Activated naive CD8-positive, alpha-beta T cell treated with anti-CD3 and anti-CD28 coated beads, Interleukin-2, amount 50 U/mL, for 16 hours (primary cell): ENCODE measurements around the gene PTPN12.

Source experiments
- DNase-seq: peaks from one replicate; pipeline ENCODE4 v3.0.0-alpha.2; 2020; ENCODE audit warnings: low read depth, low spot score

Gene PTPN12

DNA sequence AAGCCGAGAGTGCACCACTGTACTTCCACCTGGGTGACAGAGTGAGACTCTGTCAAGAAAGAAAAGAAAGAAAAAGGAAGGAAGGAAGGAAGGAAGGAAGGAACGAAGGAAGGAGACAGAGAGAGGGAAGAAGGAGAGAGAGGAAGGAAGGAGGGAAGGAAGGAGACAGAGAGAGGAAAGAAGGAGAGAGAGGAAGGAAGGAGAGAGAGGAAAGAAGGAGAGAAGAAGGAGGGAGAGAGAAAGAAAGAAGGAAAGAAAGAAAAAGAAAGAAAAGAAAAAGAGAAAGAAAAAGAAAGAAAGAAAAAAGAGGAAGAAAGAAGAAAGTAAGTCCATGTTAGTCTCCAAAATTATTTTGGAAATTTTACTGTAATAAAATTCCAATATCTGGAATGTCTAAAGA lies 125.8 kb downstream of the PTPN12 start:
- no peak for DNase-seq

DNA sequence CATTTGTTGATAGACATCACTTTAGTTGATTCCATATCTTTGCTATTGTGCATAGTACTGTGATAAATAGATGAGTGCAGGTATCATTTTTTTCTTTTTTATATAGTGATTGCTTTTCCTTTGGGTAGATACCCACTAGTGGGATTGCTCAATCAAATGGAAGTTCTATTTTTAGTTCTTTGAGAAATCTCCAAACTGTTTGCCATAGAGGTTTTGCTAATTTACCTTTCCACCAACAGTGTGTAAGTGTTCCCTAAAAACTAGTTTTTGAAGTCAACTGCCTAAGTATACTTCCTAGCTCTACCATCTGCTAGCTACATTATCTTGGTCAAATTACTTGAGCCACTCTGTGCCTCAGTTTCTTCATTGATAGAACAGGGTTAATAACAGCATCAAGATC lies 127.6 kb downstream of the PTPN12 start:
- DNase-seq: no peak

DNA sequence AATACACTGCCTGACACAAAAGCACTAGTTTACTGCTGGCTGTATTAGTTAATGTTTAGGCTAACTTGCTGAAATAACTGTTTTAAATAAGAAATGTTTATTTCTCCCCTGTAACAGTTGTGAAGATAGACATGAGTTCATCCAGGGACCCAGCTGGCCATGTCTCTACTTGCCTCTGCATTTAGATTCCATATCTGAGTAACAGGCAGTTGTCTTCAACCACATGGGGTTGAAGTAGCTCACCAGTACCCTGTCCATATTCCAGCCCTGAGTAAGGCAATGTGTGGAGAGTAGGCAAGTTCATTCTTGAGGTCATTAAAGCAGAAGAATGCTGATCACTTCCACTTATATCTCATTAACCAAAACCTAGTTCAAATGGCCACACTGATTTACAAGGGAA lies 128.1 kb downstream of the PTPN12 start:
- no peak for DNase-seq

DNA sequence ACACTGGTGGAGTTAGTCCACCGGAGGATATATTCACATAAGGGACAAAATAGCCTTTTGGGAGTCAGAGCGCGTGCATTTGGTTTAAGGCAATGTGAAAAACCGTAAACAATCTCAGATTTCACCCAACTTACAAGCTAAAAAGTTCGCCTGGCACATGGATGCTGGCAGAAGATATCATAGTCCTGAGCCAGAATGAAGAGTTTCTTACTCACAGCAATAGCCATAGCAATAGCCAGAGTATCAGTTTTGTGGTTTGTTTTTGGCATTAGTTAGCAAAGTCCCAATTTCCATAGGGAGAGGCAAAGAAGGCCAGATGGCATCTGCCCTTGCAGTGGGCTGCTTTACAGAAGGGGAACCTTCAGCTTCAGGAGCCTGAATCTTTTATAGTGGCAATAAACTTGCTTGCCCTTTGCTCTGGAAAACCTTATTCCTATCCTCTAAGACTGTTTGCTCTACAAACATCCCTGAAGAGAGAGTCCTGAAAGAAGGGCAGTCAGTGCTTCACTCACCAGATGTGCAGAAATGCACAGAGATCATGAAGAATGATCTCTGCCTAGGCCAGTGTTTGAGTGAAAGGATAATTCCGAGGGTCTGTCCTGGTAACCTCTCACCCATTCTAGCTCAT lies 130.5 kb downstream of the PTPN12 start:
- no peak for DNase-seq

DNA sequence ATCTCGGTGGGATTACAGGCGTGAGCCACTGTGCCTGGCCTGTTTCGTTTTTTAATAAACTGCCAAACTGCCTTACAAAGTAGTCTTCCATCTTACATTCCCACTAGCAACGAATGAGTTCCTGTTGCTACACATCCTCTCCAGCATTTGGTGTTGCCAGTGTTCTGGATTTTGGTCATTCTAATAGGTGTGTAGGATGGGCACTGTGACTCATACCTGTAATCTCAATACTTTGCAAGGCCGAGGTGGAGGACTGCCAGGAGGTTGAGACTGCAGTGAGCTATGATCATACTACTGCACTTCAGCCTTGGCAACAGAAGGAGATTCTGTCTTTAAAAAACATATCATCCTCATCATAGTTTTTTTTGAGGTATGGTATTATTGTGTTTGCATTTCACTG lies 137.8 kb downstream of the PTPN12 start:
- no peak for DNase-seq

DNA sequence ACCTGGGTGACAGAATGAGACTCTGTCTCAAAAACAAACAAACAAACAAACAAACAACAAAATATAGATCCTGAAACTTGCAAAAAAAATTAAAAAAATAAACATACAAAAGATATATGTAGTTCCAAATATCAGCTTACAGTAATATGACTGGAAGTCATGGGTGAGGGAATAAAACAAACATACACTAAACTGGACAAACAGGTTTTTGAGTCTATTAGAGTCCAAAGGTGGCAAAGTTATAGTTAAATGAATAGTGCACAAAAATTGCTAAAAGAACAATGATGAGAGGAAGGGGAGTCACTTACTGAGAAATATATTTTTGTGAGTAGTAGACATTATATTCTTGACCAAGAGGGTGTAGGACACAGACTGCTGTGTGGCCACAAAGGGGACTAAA lies 142.5 kb downstream of the PTPN12 start:
- DNase-seq: no peak

DNA sequence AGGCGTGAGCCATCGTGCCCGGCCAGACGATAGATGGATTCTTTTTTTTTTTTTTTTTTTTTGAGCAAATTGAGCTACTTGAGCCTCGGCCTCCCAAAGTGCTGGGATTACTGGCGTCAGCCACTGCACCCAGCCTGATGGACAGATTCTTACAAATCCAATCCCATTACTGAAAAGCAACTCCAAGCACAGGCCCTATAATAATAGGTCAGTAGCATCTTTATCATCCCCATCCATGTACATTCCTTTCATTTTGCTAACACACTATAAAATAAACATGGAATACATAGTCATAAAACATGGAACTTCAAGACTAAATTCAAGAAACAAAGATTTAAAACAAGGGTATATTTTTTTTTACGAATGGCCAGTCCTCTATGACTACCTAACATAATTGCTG lies 143.2 kb downstream of the PTPN12 start:
- DNase-seq: no peak

DNA sequence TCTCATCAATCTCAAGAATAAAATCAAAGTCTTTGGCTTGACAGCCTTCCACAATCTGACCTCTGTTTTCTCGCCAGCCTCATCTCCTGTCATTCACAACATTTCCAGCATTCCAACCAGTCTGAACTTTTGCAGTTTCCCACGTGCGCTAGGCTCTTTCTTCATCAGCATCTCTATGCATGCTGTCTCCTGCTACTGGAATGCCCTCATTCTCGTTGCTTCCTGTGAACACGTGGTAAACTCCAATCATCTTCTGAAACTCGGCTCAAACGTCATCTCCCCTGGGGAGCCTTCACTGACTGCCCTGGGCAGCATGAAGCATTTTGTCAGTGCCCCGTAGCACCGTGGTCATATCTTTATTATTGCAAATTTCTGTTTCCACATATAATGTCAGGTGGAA lies 146.9 kb downstream of the PTPN12 start:
- DNase-seq: no peak

DNA sequence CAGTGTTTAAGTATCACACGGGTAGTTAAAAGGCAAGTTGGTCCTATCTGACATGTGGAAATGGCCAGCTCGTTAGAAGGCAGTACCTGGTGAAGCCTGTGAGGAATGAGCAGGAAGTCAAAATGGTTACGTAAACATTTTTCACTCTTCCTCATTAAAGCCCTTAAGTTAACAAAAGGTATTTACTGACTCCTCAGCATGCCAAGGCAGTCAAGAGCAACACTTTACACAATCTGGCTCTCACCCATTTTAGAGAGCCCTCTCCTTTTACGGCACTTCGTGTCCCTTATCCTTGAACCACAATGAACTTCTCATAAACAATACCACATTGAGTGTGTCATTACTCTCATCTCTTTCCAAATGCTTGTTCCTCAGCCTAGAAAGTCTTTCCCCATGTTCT lies 148.1 kb downstream of the PTPN12 start:
- DNase-seq: no peak

DNA sequence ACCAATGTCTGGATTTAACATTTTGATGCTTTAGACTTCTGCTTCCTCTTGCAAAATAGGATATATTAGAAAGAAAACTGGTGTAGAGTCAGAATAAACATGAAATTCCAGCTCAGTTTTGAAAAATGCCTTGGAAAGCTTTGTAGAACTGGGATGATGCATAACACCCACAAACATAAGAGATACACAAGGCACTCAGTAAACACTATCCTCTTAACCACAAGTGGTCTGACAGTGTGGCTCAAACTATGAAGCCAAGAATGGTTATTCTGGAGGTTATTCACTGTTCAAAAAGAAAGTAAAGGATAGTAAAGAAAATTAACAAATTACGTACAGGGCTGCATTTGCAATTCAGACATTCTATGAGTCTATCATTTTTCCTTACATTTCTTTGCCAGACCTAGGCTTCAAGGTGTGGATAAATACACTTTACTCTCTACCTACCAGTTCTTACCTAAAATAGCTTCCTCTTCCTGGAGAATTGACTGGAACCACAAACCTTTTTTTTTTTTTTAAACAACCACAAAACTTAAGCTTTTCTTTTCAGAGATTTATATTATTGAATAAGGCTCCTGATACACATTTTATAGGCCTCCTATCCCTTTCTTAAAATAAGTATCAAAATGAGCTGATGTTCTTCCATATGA lies 150.1 kb downstream of the PTPN12 start:
- DNase-seq: no peak

DNA sequence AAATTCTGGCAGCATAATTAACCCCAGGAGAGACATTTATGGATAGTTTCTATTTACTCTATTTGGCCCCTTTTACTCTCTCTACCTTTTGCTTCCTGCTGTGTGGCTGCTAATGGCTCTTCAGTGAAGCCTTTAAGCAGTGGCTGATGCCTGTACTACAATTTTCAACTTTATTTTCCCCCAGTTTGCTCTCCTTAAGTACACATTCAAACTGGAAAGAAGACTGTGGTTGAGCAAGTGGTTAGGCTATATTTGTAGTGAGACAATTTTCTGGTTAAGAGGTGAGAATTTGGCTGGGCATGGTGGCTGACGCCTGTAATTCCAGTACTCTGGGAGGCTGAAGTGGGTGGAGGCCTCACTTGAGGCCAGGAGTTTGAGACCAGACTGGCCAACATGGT lies 150.7 kb downstream of the PTPN12 start:
- no peak for DNase-seq
